Neural cell (in vitro differentiated cells): ENCODE results near the gene NRP1.

Source experiments
- CTCF ChIP-seq: fragments of 450-650 bp; IDR thresholded peaks from 2 replicates; pipeline ENCODE4 v1.5.1; 2014; ENCODE audit warnings: antibody characterized with exemption, mild to moderate bottlenecking, moderate library complexity; ENCODE audit not compliant: poor library complexity, severe bottlenecking
- EP300 ChIP-seq: fragments of 450-650 bp; conservative IDR thresholded peaks from 2 replicates; pipeline ENCODE4 v1.6.1; 2014; ENCODE audit warnings: antibody characterized with exemption, mild to moderate bottlenecking, moderate library complexity; ENCODE audit not compliant: poor library complexity, severe bottlenecking
- EZH2 ChIP-seq: fragments of 200-600, 300-800 bp; shearing (Covaris generic), sonication (generic); IDR thresholded peaks from 2 replicates; pipeline ENCODE4 v1.6.1; 2014; ENCODE audit warnings: antibody characterized with exemption, low read length, borderline replicate concordance, mild to moderate bottlenecking; ENCODE audit not compliant: insufficient read depth, poor library complexity, severe bottlenecking
- TAF1 ChIP-seq: IDR thresholded peaks from 2 replicates; pipeline ENCODE4 v1.6.1; 2012; ENCODE audit warnings: low read depth

- TF ChIP-seq EP300 (no peak), TAF1 (no peak), CTCF (no peak), EZH2 (no peak)
Observed at GRCh38 chr10:33334153-33334804, at the start of gene NRP1.
